K562 (cell line): ENCODE measurements around the gene RPS28.

ENCODE experiments used
- BRF2 ChIP-seq: IDR thresholded peaks from 3 replicates; pipeline ENCODE4 v1.6.1; 2011; ENCODE audit warnings: borderline replicate concordance, mild to moderate bottlenecking; ENCODE audit not compliant: insufficient read length, insufficient read depth
- CTCF ChIP-seq, 3 experiments: IDR thresholded peaks in 2 of 3; conservative IDR thresholded peaks in 1 of 3; 2 replicates each; pipeline ENCODE4 v1.5.1; 2011 to 2012; ENCODE audit warnings: low read length in 3 of 3, mild to moderate bottlenecking in 3 of 3, control low read depth in 2 of 3, improper control_type of control experiment in 1 of 3, inconsistent platforms in 1 of 3, low read depth in 1 of 3, mixed read lengths in 1 of 3, moderate library complexity in 1 of 3; ENCODE audit not compliant: insufficient read depth in 2 of 3
- EP300 ChIP-seq: IDR thresholded peaks from 2 replicates; pipeline ENCODE4 v1.6.1; 2012; ENCODE audit warnings: low read length, improper control_type of control experiment
- HMBOX1 ChIP-seq: sonication (generic); IDR thresholded peaks from 2 replicates; pipeline ENCODE4 v1.6.1; 2016
- NR3C1 ChIP-seq: sonication (generic); formaldehyde crosslinking; IDR thresholded peaks from 2 replicates; pipeline ENCODE4 v1.8.1; 2022; ENCODE audit warnings: missing genetic modification reagents
- RAD21 ChIP-seq, 2 experiments: fragments of 250-450 bp in 1 of 2; fragments of 450-650 bp in 1 of 2; sonication (Bioruptor Pico) in 1 of 2; formaldehyde crosslinking in 1 of 2; IDR thresholded peaks in 1 of 2; conservative IDR thresholded peaks in 1 of 2; 2 replicates each; pipeline versions ENCODE4 v1.4.0 to v1.8.0; 2020 to 2022; ENCODE audit warnings: mild to moderate bottlenecking in 2 of 2, moderate library complexity in 1 of 2
- REST ChIP-seq, 2 experiments: fragments of 450-650 bp; formaldehyde crosslinking in 1 of 2; IDR thresholded peaks; 2 replicates each; pipeline versions ENCODE4 v1.4.0 to v1.6.1; 2014 to 2020; ENCODE audit warnings: mild to moderate bottlenecking in 2 of 2, borderline replicate concordance in 1 of 2, low read depth in 1 of 2
- SAP30 ChIP-seq: fragments of 200-600 bp; sonication (generic); IDR thresholded peaks from 2 replicates; pipeline ENCODE4 v1.6.1; 2012; ENCODE audit warnings: borderline replicate concordance, low read depth, mild to moderate bottlenecking, moderate library complexity, low read length, control low read depth, inconsistent platforms; ENCODE audit not compliant: insufficient read depth, poor library complexity, severe bottlenecking
- YY1 ChIP-seq, 3 experiments: IDR thresholded peaks; 2 replicates each; pipeline ENCODE4 v1.6.1; 2011; ENCODE audit warnings: low read length in 2 of 3, mild to moderate bottlenecking in 2 of 3, moderate library complexity in 2 of 3, borderline replicate concordance in 1 of 3, control low read depth in 1 of 3, low read depth in 1 of 3; ENCODE audit not compliant: insufficient read depth in 3 of 3, insufficient replicate concordance in 2 of 3, control insufficient read depth in 1 of 3, insufficient read length in 1 of 3; ENCODE audit errors: extremely low read depth in 1 of 3
- ZNF263 ChIP-seq: sonication (generic); formaldehyde crosslinking; IDR thresholded peaks from 2 replicates; pipeline ENCODE4 v1.8.0; 2022; ENCODE audit warnings: mild to moderate bottlenecking, missing genetic modification reagents, borderline replicate concordance
- ZNF384 ChIP-seq: IDR thresholded peaks from 2 replicates; pipeline ENCODE4 v1.6.1; 2012; ENCODE audit warnings: low read depth, low read length, improper control_type of control experiment

DNA sequence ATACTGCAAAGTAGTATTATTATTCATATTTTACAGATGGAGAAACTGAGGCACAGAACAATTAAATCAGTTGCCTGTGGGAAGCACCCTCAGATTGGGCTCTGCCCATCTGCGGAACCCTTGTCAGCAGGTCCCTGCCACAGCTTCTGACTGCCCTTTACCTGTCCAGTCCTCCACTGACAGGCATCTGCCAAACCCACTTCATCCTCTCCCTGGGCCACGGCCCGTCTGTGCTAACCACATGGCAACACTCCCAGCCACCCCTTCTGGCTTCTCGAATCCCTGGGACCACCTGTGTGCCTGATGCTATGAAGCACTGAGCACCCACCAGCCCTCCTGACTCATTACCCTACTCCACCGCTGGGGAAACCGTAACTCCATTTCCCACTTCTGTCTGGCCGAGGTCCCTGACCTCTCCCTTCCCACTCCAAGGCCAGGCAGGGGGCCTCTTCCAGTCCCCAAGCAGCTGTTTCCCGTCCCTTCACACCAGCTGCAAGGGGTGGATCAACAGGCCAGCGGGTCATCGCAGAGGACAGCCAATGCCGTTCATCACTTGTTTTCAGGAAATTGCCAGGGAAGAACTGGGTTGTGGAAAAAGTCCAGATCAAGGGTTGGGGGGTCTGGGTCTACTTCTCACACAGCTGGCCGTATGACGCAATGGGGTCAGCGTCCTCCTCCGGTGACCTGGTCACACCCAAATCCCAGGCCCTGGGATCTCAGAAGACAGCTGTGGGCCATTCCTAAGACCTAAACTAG, 19.2 kb downstream of the RPS28 start:
- TF ChIP-seq NR3C1 (CRISPR knock-in tag) (no peak), CTCF (IDR thresholded peaks at IDR 0.05 in 2 of 3, conservative IDR thresholded peaks at IDR 0.05 in 1 of 3; ENCODE audit: insufficient read depth in 2 of 3, low read depth in 1 of 3, low read length in 3 of 3) (peak; percentile 5 to 31 (median 24); a peak in 1 of 6 replicates), ZNF384 (no peak), YY1 (IDR thresholded peaks at IDR 0.05; ENCODE audit: borderline replicate concordance in 1 of 3, control insufficient read depth in 1 of 3, extremely low read depth in 1 of 3, insufficient read depth in 3 of 3, insufficient read length in 1 of 3, insufficient replicate concordance in 2 of 3, low read depth in 1 of 3, low read length in 2 of 3) (no peak), EP300 (no peak), BRF2 (no peak), ZNF263 (CRISPR knock-in tag) (no peak), HMBOX1 (no peak), REST (IDR thresholded peaks at IDR 0.05; ENCODE audit: borderline replicate concordance) (no peak), REST (CRISPR knock-in tag; IDR thresholded peaks at IDR 0.05; ENCODE audit: low read depth) (no peak), RAD21 (CRISPR knock-in tag; conservative IDR thresholded peaks at IDR 0.05 in 1 of 2, IDR thresholded peaks at IDR 0.05 in 1 of 2) (no peak), SAP30 (no peak)
